ENCODE measurements around the gene EYS. TPM values are rescaled to one million over a fixed set of nuclear protein-coding genes. Genes with fewer than 3 reads are reported as not detected.

Gene EYS
- total and polyA plus RNA-seq, 2 of the 8 experiments (the other 6 are each of a cell fraction or from before 2014, with no cell fraction given), result 0.05 to 0.13 TPM

DNA sequence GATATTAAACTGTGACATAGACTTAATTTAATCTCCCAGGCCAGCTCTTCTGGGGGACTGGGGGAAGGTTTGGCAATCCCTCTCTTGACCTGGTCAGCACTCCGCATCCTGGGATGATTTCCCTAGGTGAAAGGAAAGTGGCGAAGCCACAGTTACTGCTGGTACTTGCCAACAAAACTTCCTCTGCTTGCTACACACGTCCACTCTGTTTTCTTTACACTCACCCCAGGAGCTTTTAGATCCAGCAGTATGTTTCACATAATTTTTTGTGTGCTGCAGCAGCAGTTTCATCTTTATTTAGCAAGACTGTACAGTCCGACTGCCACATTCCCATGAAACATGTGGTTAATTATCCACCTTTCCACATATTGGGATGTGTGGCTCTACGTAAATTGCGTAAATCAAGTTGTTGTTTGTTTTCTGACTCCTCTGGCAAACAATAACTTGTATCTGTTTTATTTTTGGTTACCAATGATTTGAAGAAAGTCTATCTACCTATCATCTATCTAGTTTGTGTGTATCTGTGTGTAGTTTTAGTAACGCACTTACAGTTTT is 1787.4 kb downstream of the EYS start:
- Histone ChIP-seq H3K14ac (ENCODE audit: insufficient read length) (no peak overlapping the region), H4K5ac (ENCODE audit: insufficient read length, low read depth, low read length) (no peak overlapping the region), H3K4me1 (replicated peaks in 1 of 4; ENCODE audit: control insufficient read depth in 3 of 4, insufficient read depth in 4 of 4, low read length in 3 of 4) (no peaks in the 10 kb centered on the region), H2BK20ac (ENCODE audit: low read length) (no peak overlapping the region), H3K36me3 (ENCODE audit: control insufficient read depth in 2 of 4, insufficient read depth in 4 of 4, low read length in 3 of 4) (no peaks in the 10 kb centered on the region), H4K91ac (replicated peaks; ENCODE audit: insufficient read length, low read length) (no peak overlapping the region), H3K18ac (ENCODE audit: extremely low read depth, low read length) (no peak overlapping the region), H2BK12ac (ENCODE audit: low read depth, low read length) (no peak overlapping the region), H2BK15ac (ENCODE audit: low read length) (no peak overlapping the region), H2AK5ac (ENCODE audit: low read depth, low read length) (no peak overlapping the region), H3K27me3 (replicated peaks in 1 of 4; ENCODE audit: control insufficient read depth in 3 of 4, extremely low read depth in 1 of 4, insufficient read depth in 3 of 4, low read length in 3 of 4) (no peaks in the 10 kb centered on the region), H2BK120ac (replicated peaks; ENCODE audit: low read depth, low read length) (no peak overlapping the region), H4K8ac (ENCODE audit: extremely low read depth, insufficient read depth, low read length) (no peak overlapping the region), H3K9ac (replicated peaks in 1 of 4; ENCODE audit: extremely low read depth in 1 of 4, low read depth in 3 of 4, low read length in 3 of 4) (no peak overlapping the region), H3K4me3 (ENCODE audit: extremely low read depth in 1 of 4, insufficient read depth in 2 of 4, low read depth in 3 of 4, low read length in 4 of 4) (no peak overlapping the region), H3K23ac (ENCODE audit: insufficient read length) (no peak overlapping the region), H3K9me3 (ENCODE audit: insufficient read depth in 2 of 2, low read depth in 1 of 2, low read length in 1 of 2) (no peaks in the 10 kb centered on the region), H3K4me2 (ENCODE audit: insufficient read depth in 1 of 2, low read depth in 2 of 2, low read length in 2 of 2) (no peak overlapping the region), H2BK5ac (ENCODE audit: low read depth, low read length) (no peak overlapping the region), H3K79me1 (ENCODE audit: low read depth, low read length) (no peaks in the 10 kb centered on the region), H3K79me2 (ENCODE audit: control insufficient read depth in 1 of 2, insufficient read depth in 2 of 2, low read length in 2 of 2) (no peaks in the 10 kb centered on the region), H2AFZ (ENCODE audit: low read length) (no peak overlapping the region), H3K27ac (ENCODE audit: low read depth, low read length) (no peak overlapping the region), H3K4ac (replicated peaks; ENCODE audit: insufficient read length, low read depth, low read length) (no peak overlapping the region), H4K20me1 (replicated peaks in 1 of 2; ENCODE audit: control insufficient read depth in 1 of 2, insufficient read depth in 2 of 2, low read length in 2 of 2) (no peaks in the 10 kb centered on the region), H3K23me2 (ENCODE audit: low read depth, low read length) (no peaks in the 10 kb centered on the region), H3K56ac (replicated peaks; ENCODE audit: insufficient read length, low read depth, low read length) (no peak overlapping the region)
- CTCF ChIA-PET (ENCODE audit: partially characterized antibody), result interaction anchor here (1.3 kb wide), 1 partner anchor 13 kb away, joined by 4 read pairs; no protein-coding TSS in a partner anchor
- DNase-seq (ENCODE audit: low read depth in 1 of 2, low spot score in 2 of 2) (no peak), FAIRE-seq (no peak)
- POLR2A ChIA-PET (ENCODE audit: partially characterized antibody), result no interaction called here
- WGBS, 2 experiments (ENCODE audit: extremely low coverage in 1 of 2, insufficient coverage in 1 of 2, insufficient read length in 1 of 2, insufficient replicate concordance in 2 of 2, low coverage in 1 of 2, low lambda C conversion rate in 2 of 2, missing lambda C conversion rate in 1 of 2), result 93% methylated on average over 7 of the region's 7 CpGs; no CpG with 5 or more reads in 1 of the 2 experiments
- TF ChIP-seq FOSL1 (IDR thresholded peaks at IDR 0.05; ENCODE audit: insufficient read depth, low read depth, low read length) (no peak), EGR1 (IDR thresholded peaks at IDR 0.05; ENCODE audit: borderline replicate concordance, low read depth, low read length) (no peak), SIN3A (conservative IDR thresholded peaks at IDR 0.05 in 1 of 2, IDR thresholded peaks at IDR 0.05 in 1 of 2; ENCODE audit: low read depth in 1 of 2, low read length in 2 of 2) (no peak), TAF1 (IDR thresholded peaks at IDR 0.05; ENCODE audit: low read depth, low read length) (no peak), NRF1 (IDR thresholded peaks at IDR 0.05; ENCODE audit: low read depth, low read length) (no peak), CREB1 (IDR thresholded peaks at IDR 0.05) (no peak), CHD1 (IDR thresholded peaks at IDR 0.05; ENCODE audit: low read depth, low read length) (no peak), RBBP5 (IDR thresholded peaks at IDR 0.05; ENCODE audit: borderline replicate concordance, low read depth, low read length) (no peak), RXRA (IDR thresholded peaks at IDR 0.05; ENCODE audit: insufficient read depth, low read depth, low read length) (no peak), EZH2 (IDR thresholded peaks at IDR 0.05; ENCODE audit: low read depth, low read length, severe bottlenecking) (no peak)

All from H1 (cell line).